Measurements from ENCODE around the gene RRP8. TPM values are rescaled to one million over a fixed set of nuclear protein-coding genes. Genes with fewer than 3 reads are reported as not detected.

The RRP8 gene
- total RNA-seq, 1 donor from 2014 or later = 16.2 TPM

DNA sequence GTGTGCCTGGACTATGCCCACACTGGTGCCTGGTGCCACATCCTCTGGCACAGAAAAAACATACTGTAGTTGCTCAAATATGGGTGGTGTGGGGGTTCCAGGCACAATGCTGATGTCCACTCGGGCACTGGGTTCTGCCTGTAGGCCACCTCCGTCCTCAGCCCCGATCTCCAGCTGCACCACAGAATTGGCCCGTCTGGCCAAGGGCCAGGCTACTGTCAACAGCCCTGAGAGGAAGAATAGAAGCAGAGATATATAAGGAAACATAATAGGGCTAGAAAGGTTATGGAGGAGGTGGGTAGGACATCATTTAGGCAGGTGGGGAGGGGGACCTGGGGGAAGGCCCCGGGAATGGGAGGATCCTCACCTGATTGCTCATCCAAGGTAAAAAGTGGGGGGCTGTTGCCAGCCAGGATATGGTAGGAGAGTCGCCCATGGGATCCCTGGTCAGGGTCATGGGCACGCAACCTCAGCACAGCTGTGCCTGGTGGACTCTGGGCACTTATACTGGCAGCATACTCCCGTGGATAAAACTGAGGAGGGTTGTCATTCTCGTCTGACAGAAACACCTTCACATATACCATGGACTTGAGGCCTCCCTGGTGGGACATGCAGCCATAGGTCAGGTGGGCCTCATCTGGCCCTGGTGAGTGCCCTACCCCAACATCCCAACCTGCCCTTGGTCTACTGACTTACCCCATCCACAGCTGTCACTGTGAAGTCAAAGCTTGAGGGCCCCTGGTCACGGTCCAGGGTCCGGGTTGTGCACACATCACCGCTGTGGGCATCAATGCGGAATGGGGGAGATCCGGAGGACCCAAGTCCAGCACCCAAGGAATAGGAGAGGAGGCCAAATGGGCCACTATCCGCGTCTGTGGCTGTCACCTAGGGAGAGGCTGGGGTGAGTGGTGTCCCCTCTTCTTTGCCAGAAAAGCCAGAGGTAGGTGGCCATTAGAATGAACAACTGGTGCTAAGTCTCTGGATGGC lies 30.3 kb upstream of the RRP8 start:
- Mint-ChIP-seq H3K36me3 (ENCODE audit: unreplicated experiment) (peaks cover 27% of the 10 kb centered on the region), H3K27ac (ENCODE audit: unreplicated experiment) (no peak overlapping the region), H3K27me3 (ENCODE audit: unreplicated experiment) (peaks cover 17% of the 10 kb centered on the region), H3K4me1 (ENCODE audit: low read depth, unreplicated experiment) (no peaks in the 10 kb centered on the region), H3K9me3 (ENCODE audit: unreplicated experiment) (peaks cover 2% of the 10 kb centered on the region), H3K4me3 (ENCODE audit: unreplicated experiment) (no peak overlapping the region)
- TF ChIP-seq, protein P1, sequence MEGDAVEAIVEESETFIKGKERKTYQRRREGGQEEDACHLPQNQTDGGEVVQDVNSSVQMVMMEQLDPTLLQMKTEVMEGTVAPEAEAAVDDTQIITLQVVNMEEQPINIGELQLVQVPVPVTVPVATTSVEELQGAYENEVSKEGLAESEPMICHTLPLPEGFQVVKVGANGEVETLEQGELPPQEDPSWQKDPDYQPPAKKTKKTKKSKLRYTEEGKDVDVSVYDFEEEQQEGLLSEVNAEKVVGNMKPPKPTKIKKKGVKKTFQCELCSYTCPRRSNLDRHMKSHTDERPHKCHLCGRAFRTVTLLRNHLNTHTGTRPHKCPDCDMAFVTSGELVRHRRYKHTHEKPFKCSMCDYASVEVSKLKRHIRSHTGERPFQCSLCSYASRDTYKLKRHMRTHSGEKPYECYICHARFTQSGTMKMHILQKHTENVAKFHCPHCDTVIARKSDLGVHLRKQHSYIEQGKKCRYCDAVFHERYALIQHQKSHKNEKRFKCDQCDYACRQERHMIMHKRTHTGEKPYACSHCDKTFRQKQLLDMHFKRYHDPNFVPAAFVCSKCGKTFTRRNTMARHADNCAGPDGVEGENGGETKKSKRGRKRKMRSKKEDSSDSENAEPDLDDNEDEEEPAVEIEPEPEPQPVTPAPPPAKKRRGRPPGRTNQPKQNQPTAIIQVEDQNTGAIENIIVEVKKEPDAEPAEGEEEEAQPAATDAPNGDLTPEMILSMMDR (IDR thresholded peaks at IDR 0.05; ENCODE audit: partially characterized antibody, unreplicated experiment) = no peak
- no peak for DNase-seq

DNA sequence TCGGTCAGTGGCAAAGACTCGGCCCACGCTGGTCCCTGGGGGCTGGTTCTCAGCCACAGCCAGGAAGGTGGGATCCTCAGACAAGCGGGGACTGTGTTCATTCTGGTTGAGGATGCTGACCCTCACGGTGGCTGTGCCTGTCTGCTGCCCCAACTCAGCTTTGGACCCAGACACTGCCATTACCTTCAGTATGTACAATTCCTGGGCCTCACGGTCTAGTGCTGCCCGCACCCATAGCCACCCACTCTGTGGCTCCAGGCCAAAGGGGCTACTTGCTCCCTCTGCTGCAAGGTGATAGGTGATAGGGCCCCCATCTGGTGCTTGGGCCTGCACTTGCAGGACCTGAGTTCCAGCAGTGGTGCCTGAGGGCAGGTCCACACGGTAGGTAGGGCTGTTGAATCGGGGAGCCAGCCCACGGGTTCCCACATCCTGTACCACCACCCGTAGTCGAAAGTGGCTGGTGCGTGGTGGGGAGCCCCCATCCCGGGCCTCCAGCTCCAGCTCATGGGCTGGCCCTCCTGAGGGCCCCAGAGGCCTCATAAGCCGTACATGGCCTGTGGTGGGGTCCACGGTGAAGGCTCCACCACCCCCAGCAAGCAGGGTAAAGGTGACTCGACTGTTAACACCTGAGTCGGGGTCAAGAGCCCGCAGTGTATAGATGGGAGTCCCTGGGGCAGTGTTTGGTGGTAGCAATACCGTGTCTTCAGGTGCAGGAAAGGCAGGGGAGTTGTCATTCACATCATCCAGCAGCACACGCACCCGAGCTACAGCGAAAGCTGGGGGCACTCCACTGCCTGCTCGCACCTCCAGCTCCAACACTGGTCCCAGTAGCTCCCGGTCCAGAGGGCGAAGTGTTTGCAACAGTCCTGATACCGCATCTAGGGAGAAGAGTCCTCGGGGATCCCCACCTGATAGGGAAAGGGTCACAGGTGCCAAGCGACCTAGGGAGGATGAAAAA lies 29.0 kb upstream of the RRP8 start:
- peaks cover 20% of the 10 kb centered on the region for H3K27me3 Mint-ChIP-seq (ENCODE audit: unreplicated experiment)
- peaks cover 4% of the 10 kb centered on the region for H3K9me3 Mint-ChIP-seq (ENCODE audit: unreplicated experiment)
- H3K36me3 Mint-ChIP-seq (ENCODE audit: unreplicated experiment) = peaks cover 32% of the 10 kb centered on the region
- H3K27ac Mint-ChIP-seq (ENCODE audit: unreplicated experiment) = no peak overlapping the region
- H3K4me3 Mint-ChIP-seq (ENCODE audit: unreplicated experiment) = no peak overlapping the region
- no peak for DNase-seq
- TF ChIP-seq, protein P1 (IDR thresholded peaks at IDR 0.05; ENCODE audit: partially characterized antibody, unreplicated experiment) = no peak
- H3K4me1 Mint-ChIP-seq (ENCODE audit: low read depth, unreplicated experiment) = no peaks in the 10 kb centered on the region

DNA sequence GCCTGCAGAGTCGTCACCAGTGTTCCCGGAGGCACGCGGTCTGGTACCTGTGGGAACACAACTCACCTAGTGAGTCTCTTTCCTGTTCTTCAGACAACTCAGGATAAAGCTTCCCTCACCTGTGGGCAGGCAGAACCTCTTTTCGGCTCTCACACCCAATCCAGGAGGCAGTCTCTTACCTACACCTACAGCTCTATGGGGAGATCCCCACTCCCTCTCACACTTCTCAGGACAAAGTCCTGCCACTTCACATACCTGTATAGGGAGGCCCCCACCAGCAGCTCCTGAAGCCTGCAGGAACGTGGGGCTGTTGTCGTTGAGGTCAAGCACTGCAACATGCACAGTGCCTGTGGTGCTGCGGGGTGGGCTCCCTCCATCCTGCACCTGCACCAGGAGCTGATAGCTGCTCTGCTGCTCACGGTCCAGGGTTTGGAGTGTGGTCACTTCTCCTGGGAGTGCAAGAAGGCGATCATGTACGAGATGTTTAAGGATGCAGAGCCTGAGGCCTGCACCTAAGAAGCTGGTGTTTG lies 28.0 kb upstream of the RRP8 start:
- TF ChIP-seq, protein P1 (IDR thresholded peaks at IDR 0.05; ENCODE audit: partially characterized antibody, unreplicated experiment) = no peak
- Mint-ChIP-seq H3K4me1 (ENCODE audit: low read depth, unreplicated experiment) (no peaks in the 10 kb centered on the region), H3K27ac (ENCODE audit: unreplicated experiment) (no peak overlapping the region), H3K9me3 (ENCODE audit: unreplicated experiment) (peaks cover 4% of the 10 kb centered on the region), H3K4me3 (ENCODE audit: unreplicated experiment) (no peak overlapping the region), H3K27me3 (ENCODE audit: unreplicated experiment) (peaks cover 20% of the 10 kb centered on the region), H3K36me3 (ENCODE audit: unreplicated experiment) (peaks cover 32% of the 10 kb centered on the region)
- DNase-seq = no peak

DNA sequence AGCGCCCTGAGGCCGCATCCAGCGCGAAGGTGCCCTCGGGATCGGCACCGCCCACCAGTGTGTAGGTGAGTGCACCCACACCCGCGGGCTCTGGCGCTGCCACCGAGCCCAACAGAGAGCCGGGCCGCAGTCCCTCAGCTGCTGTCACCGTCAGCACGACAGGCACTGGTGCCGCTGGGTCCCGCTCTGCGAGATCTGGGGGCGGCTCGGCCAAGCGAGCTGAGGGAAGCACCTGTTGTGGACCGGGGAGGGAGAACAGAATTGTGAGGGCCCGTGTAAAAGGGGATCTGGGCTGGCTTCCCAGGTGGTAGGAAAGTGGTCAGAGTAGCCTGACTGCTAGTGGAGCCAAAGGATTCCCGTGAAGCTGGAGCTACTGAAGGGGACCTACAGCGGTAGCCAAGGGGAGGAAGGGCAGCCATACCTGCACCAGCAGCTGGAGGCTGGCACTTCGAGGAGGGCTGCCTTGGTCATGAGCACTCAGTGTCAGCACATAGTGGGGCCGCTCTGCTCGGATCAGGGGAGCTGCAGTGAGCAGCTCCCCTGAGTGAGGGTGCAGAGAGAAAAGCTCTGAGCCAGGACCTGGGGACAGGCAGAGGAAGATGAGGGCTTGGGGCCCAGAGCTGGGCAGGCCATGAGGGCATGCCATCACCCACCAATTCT lies 27.3 kb upstream of the RRP8 start:
- peaks cover 4% of the 10 kb centered on the region for H3K9me3 Mint-ChIP-seq (ENCODE audit: unreplicated experiment)
- no peak overlapping the region for H3K27ac Mint-ChIP-seq (ENCODE audit: unreplicated experiment)
- H3K4me1 Mint-ChIP-seq (ENCODE audit: low read depth, unreplicated experiment) = no peaks in the 10 kb centered on the region
- no peak overlapping the region for H3K4me3 Mint-ChIP-seq (ENCODE audit: unreplicated experiment)
- TF ChIP-seq, protein P1 (IDR thresholded peaks at IDR 0.05; ENCODE audit: partially characterized antibody, unreplicated experiment) = no peak
- no peak for DNase-seq
- peaks cover 32% of the 10 kb centered on the region for H3K36me3 Mint-ChIP-seq (ENCODE audit: unreplicated experiment)
- peaks cover 20% of the 10 kb centered on the region for H3K27me3 Mint-ChIP-seq (ENCODE audit: unreplicated experiment)

All from glutamatergic neuron (in vitro differentiated cells).